MM.1S (cell line): ENCODE measurements around the gene PAH.
"Not testable (repeated sequence)": the region's sequence is repeated elsewhere in the genome, so short reads cannot be mapped to it uniquely, and the experiment has no call there.

Experiments
- DNase-seq: peaks from one replicate; pipeline ENCODE4 v3.0.0-alpha.2; 2015
- H2AFZ ChIP-seq: fragments of 300-600 bp; sonication (generic); 2 replicates; pipeline ENCODE4 v1.6.0; 2016; ENCODE audit warnings: antibody characterized with exemption, low read length
- H3F3A ChIP-seq: fragments of 300-600 bp; sonication (generic); 2 replicates; pipeline ENCODE4 v1.6.1; 2016; ENCODE audit warnings: mild to moderate bottlenecking, antibody characterized with exemption, low read length, moderate library complexity, mixed read lengths; ENCODE audit not compliant: insufficient read depth
- H3K27ac ChIP-seq: fragments of 300-600 bp; sonication (generic); 2 replicates; pipeline ENCODE4 v1.5.1; 2016; ENCODE audit warnings: mild to moderate bottlenecking, low read length
- H3K27me3 ChIP-seq: fragments of 300-600 bp; sonication (generic); replicated peaks from 2 replicates; pipeline ENCODE4 v1.6.0; 2016; ENCODE audit warnings: low read length; ENCODE audit not compliant: insufficient read depth
- H3K36me3 ChIP-seq: fragments of 300-600 bp; sonication (generic); replicated peaks from 2 replicates; pipeline ENCODE4 v1.6.1; 2016; ENCODE audit warnings: mild to moderate bottlenecking, low read length, mixed read lengths; ENCODE audit not compliant: insufficient read depth
- H3K4me1 ChIP-seq: fragments of 300-600 bp; sonication (generic); 2 replicates; pipeline ENCODE4 v1.6.1; 2016; ENCODE audit warnings: low read length, mixed read lengths
- H3K4me2 ChIP-seq: fragments of 300-600 bp; sonication (generic); 2 replicates; pipeline ENCODE4 v1.6.0; 2016; ENCODE audit warnings: low read depth, low read length
- H3K4me3 ChIP-seq: fragments of 300-600 bp; sonication (generic); 2 replicates; pipeline ENCODE4 v1.5.1; 2016; ENCODE audit warnings: low read length, mixed read lengths
- H3K79me2 ChIP-seq: fragments of 300-600 bp; sonication (generic); 2 replicates; pipeline ENCODE4 v1.6.1; 2016; ENCODE audit warnings: mixed run types, low read length, mixed read lengths
- H3K9ac ChIP-seq: fragments of 300-600 bp; sonication (generic); 2 replicates; pipeline ENCODE4 v1.6.1; 2016; ENCODE audit warnings: low read length, mixed read lengths
- H3K9me2 ChIP-seq: fragments of 300-600 bp; sonication (generic); replicated peaks from 2 replicates; pipeline ENCODE4 v1.6.1; 2016; ENCODE audit warnings: mild to moderate bottlenecking, low read length, mixed read lengths; ENCODE audit not compliant: insufficient read depth
- H3K9me3 ChIP-seq: fragments of 300-600 bp; sonication (generic); replicated peaks from 2 replicates; pipeline ENCODE4 v1.6.1; 2016; ENCODE audit warnings: mild to moderate bottlenecking, low read length, mixed read lengths; ENCODE audit not compliant: insufficient read depth
- H4K20me1 ChIP-seq: fragments of 300-600 bp; sonication (generic); 2 replicates; pipeline ENCODE4 v1.6.1; 2016; ENCODE audit warnings: mild to moderate bottlenecking, low read length, moderate library complexity, mixed read lengths; ENCODE audit not compliant: insufficient read depth
- CTCF ChIP-seq: fragments of 300-600 bp; sonication (generic); IDR thresholded peaks from 2 replicates; pipeline ENCODE4 v1.5.1; 2016; ENCODE audit warnings: antibody characterized with exemption, low read length, mixed read lengths
- EZH2 ChIP-seq: fragments of 300-600 bp; sonication (generic); optimal IDR thresholded peaks from 2 replicates; pipeline ENCODE3; 2017; ENCODE audit warnings: low read depth, mild to moderate bottlenecking, antibody characterized with exemption, low read length, mixed read lengths
- EZH2phosphoT487 ChIP-seq: fragments of 300-600 bp; sonication (generic); IDR thresholded peaks from 2 replicates; pipeline ENCODE4 v1.6.1; 2018; ENCODE audit warnings: antibody characterized with exemption, low read length

Gene PAH

GRCh38 chr12:102833687-102834441 is 83.2 kb downstream of the PAH start:
- DNase-seq = peak; percentile 25

GRCh38 chr12:102832826-102833225 is 84.2 kb downstream of the PAH start:
- H3K4me3 ChIP-seq, H3K27ac ChIP-seq, H3K9me3 ChIP-seq, H2AFZ ChIP-seq, H3K27me3 ChIP-seq, H4K20me1 ChIP-seq, H3K4me2 ChIP-seq, H3K9me2 ChIP-seq, DNase-seq, H3K9ac ChIP-seq, H3F3A ChIP-seq, H3K79me2 ChIP-seq, H3K36me3 ChIP-seq, H3K4me1 ChIP-seq: not testable (repeated sequence)

More at GRCh38 chr12:102833687-102834441, 83.2 kb downstream of the PAH start:
- H3K36me3 ChIP-seq = no peaks in the 10 kb centered on the region
- no peak overlapping the region for H3K9ac ChIP-seq
- TF ChIP-seq CTCF = no peak
- no peak for TF ChIP-seq EZH2
- TF ChIP-seq EZH2phosphoT487 = no peak
- H3K4me2 ChIP-seq = no peak overlapping the region
- no peaks in the 10 kb centered on the region for H4K20me1 ChIP-seq
- no peaks in the 10 kb centered on the region for H3K9me2 ChIP-seq
- H3K27me3 ChIP-seq = no peaks in the 10 kb centered on the region
- H3K79me2 ChIP-seq = no peaks in the 10 kb centered on the region
- H3K27ac ChIP-seq = no peak overlapping the region
- H3F3A ChIP-seq = no peaks in the 10 kb centered on the region
- H3K4me1 ChIP-seq = peaks cover 3% of the 10 kb centered on the region; the same call in 1 of the 2 replicates
- H2AFZ ChIP-seq = no peak overlapping the region
- H3K9me3 ChIP-seq = no peaks in the 10 kb centered on the region
- H3K4me3 ChIP-seq = no peak overlapping the region

GRCh38 chr12:102824218-102824835 is 92.7 kb downstream of the PAH start:
- H3K36me3 ChIP-seq = no peaks in the 10 kb centered on the region
- H3F3A ChIP-seq = no peaks in the 10 kb centered on the region
- no peak overlapping the region for H3K9ac ChIP-seq
- DNase-seq = no peak
- H3K4me3 ChIP-seq = no peak overlapping the region
- H3K79me2 ChIP-seq = no peaks in the 10 kb centered on the region
- TF ChIP-seq EZH2phosphoT487 = no peak
- TF ChIP-seq EZH2 = no peak
- no peak for TF ChIP-seq CTCF
- H4K20me1 ChIP-seq = no peaks in the 10 kb centered on the region
- no peak overlapping the region for H3K27ac ChIP-seq
- H3K9me2 ChIP-seq = no peaks in the 10 kb centered on the region
- H3K27me3 ChIP-seq = no peaks in the 10 kb centered on the region
- H3K4me2 ChIP-seq = no peak overlapping the region
- H3K4me1 ChIP-seq = no peaks in the 10 kb centered on the region
- no peak overlapping the region for H2AFZ ChIP-seq
- H3K9me3 ChIP-seq = no peaks in the 10 kb centered on the region

GRCh38 chr12:102821149-102821548 is 95.9 kb downstream of the PAH start:
- Histone ChIP-seq H3K27me3 (no peaks in the 10 kb centered on the region), H3K9ac (no peak overlapping the region)
- TF ChIP-seq EZH2 (no peak), CTCF (no peak), EZH2phosphoT487 (no peak)

More at GRCh38 chr12:102821149-102821548, 95.9 kb downstream of the PAH start:
- Histone ChIP-seq H3K79me2 (no peaks in the 10 kb centered on the region), H2AFZ (no peak overlapping the region), H3K4me2 (no peak overlapping the region), H3K9me2 (no peaks in the 10 kb centered on the region), H4K20me1 (no peaks in the 10 kb centered on the region), H3K4me3 (no peak overlapping the region), H3K4me1 (no peaks in the 10 kb centered on the region), H3F3A (no peaks in the 10 kb centered on the region), H3K36me3 (no peaks in the 10 kb centered on the region), H3K27ac (no peak overlapping the region), H3K9me3 (no peaks in the 10 kb centered on the region)
- no peak for DNase-seq
